Spleen (tissue), 7 donors: ENCODE data around the gene RGS17.
"Not testable (repeated sequence)": the region's sequence is repeated elsewhere in the genome, so short reads cannot be mapped to it uniquely, and the experiment has no call there.

Experiments
- CTCF ChIP-seq, 11 experiments: fragments of 200-600 bp in 7 of 11; fragments of 450-650 bp in 4 of 11; sonication (generic) in 4 of 11; IDR thresholded peaks in 8 of 11; conservative IDR thresholded peaks in 3 of 11; 1 replicate in 7 of 11; 2 replicates in 4 of 11; pipeline versions ENCODE4 v1.4.0 to v1.8.0; 2016 to 2021; ENCODE audit warnings: antibody characterized with exemption in 11 of 11, inconsistent platforms in 4 of 11, mild to moderate bottlenecking in 1 of 11
- POLR2A ChIP-seq, 3 donors: fragments of 450-650 bp; IDR thresholded peaks; one replicate each; pipeline ENCODE4 v1.5.1; 2017; ENCODE audit warnings: antibody characterized with exemption in 3 of 3, mild to moderate bottlenecking in 1 of 3
- donor health status: DM: no; HTN: no; CAD: no; lungs with moderate emphysema.
- donor health status: DM: no; HTN: no; CAD: no.
- donor health status: DM: no; HTN: no; CAD: no.

GRCh38 chr6:152966168-152966894 is 164.8 kb downstream of the RGS17 start:
- not testable (repeated sequence) for TF ChIP-seq CTCF (IDR thresholded peaks at IDR 0.05 in 8 of 11, conservative IDR thresholded peaks at IDR 0.05 in 3 of 11); POLR2A (IDR thresholded peaks at IDR 0.05)
